HepG2 (cell line): ENCODE results near the gene SLC35F1.

Source experiments
- ATF1 ChIP-seq: IDR thresholded peaks from 2 replicates; pipeline ENCODE4 v1.6.1; 2016; ENCODE audit warnings: mild to moderate bottlenecking, control low read depth
- EP300 ChIP-seq, 3 experiments: sonication (generic) in 1 of 3; formaldehyde crosslinking in 1 of 3; IDR thresholded peaks; 2 replicates each; pipeline versions ENCODE4 v1.5.1 to v1.6.1; 2011 to 2020; ENCODE audit warnings: low read depth in 2 of 3, low read length in 2 of 3, borderline replicate concordance in 1 of 3, improper control_type of control experiment in 1 of 3, mild to moderate bottlenecking in 1 of 3, missing genetic modification reagents in 1 of 3, moderate library complexity in 1 of 3
- EZH2 ChIP-seq: conservative IDR thresholded peaks from 2 replicates; pipeline ENCODE4 v1.6.1; 2012; ENCODE audit warnings: mild to moderate bottlenecking, low read depth, low read length, moderate library complexity
- MXI1 ChIP-seq: IDR thresholded peaks from 3 replicates; pipeline ENCODE4 v1.6.1; 2012; ENCODE audit warnings: low read depth, low read length, inconsistent platforms, borderline replicate concordance
- NFATC3 ChIP-seq: sonication (generic); formaldehyde crosslinking; IDR thresholded peaks from 2 replicates; pipeline ENCODE4 v1.5.1; 2020; ENCODE audit warnings: mild to moderate bottlenecking, missing genetic modification reagents
- PITX1 ChIP-seq: sonication (generic); formaldehyde crosslinking; IDR thresholded peaks from 2 replicates; pipeline ENCODE4 v1.5.1; 2020; ENCODE audit warnings: mild to moderate bottlenecking, missing genetic modification reagents
- POLR2AphosphoS5 ChIP-seq: IDR thresholded peaks from 2 replicates; pipeline ENCODE4 v1.6.1; 2012; ENCODE audit warnings: low read depth, low read length
- PRMT3 ChIP-seq: sonication (generic); formaldehyde crosslinking; IDR thresholded peaks from 2 replicates; pipeline ENCODE4 v1.8.1; 2022; ENCODE audit warnings: low read depth, mild to moderate bottlenecking, moderate library complexity, missing genetic modification reagents, borderline replicate concordance
- ZNF556 ChIP-seq: sonication (generic); formaldehyde crosslinking; IDR thresholded peaks from 2 replicates; pipeline ENCODE4 v1.4.0; 2020; ENCODE audit warnings: mild to moderate bottlenecking, missing genetic modification reagents, borderline replicate concordance
- ZSCAN29 ChIP-seq: sonication (generic); formaldehyde crosslinking; conservative IDR thresholded peaks from 2 replicates; pipeline ENCODE4 v1.4.0; 2020; ENCODE audit warnings: mild to moderate bottlenecking, missing genetic modification reagents
- TF ChIP-seq, protein P1 (sequence below): sonication (generic); formaldehyde crosslinking; IDR thresholded peaks from 2 replicates; pipeline ENCODE4 v1.4.0; 2020; ENCODE audit warnings: missing genetic modification reagents, borderline replicate concordance

GRCh38 chr6:118174071-118174470 lies 267.0 kb downstream of the SLC35F1 start:
- no peak for TF ChIP-seq ATF1
- no peak for TF ChIP-seq PRMT3 (CRISPR knock-in tag)
- TF ChIP-seq POLR2AphosphoS5 = no peak
- TF ChIP-seq ZNF556 (CRISPR knock-in tag) = no peak
- TF ChIP-seq EZH2 = no peak
- TF ChIP-seq EP300 (IDR thresholded peaks at IDR 0.05; ENCODE audit: low read depth in 2 of 2, low read length in 2 of 2) = no peak
- no peak for TF ChIP-seq EP300 (CRISPR knock-in tag; IDR thresholded peaks at IDR 0.05; ENCODE audit: borderline replicate concordance)
- no peak for TF ChIP-seq MXI1
- TF ChIP-seq ZSCAN29 (CRISPR knock-in tag) = no peak
- TF ChIP-seq, protein P1, sequence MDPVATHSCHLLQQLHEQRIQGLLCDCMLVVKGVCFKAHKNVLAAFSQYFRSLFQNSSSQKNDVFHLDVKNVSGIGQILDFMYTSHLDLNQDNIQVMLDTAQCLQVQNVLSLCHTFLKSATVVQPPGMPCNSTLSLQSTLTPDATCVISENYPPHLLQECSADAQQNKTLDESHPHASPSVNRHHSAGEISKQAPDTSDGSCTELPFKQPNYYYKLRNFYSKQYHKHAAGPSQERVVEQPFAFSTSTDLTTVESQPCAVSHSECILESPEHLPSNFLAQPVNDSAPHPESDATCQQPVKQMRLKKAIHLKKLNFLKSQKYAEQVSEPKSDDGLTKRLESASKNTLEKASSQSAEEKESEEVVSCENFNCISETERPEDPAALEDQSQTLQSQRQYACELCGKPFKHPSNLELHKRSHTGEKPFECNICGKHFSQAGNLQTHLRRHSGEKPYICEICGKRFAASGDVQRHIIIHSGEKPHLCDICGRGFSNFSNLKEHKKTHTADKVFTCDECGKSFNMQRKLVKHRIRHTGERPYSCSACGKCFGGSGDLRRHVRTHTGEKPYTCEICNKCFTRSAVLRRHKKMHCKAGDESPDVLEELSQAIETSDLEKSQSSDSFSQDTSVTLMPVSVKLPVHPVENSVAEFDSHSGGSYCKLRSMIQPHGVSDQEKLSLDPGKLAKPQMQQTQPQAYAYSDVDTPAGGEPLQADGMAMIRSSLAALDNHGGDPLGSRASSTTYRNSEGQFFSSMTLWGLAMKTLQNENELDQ = no peak
- TF ChIP-seq PITX1 = no peak
- no peak for TF ChIP-seq NFATC3 (CRISPR knock-in tag)
